Neural crest cell (in vitro differentiated cells): ENCODE measurements around the gene ZNF304. TPM values are rescaled to one million over a fixed set of nuclear protein-coding genes. Genes with fewer than 3 reads are reported as not detected.

Source experiments
- DNase-seq: peaks from one replicate; pipeline ENCODE4 v3.0.0; 2021; ENCODE audit warnings: low read depth, mixed read lengths, low spot score
- H3K27ac Mint-ChIP-seq: one replicate; pipeline ENCODE4 v1.8.0; 2021; ENCODE audit warnings: mild to moderate bottlenecking, mixed read lengths; ENCODE audit not compliant: unreplicated experiment
- H3K27me3 Mint-ChIP-seq: 2 replicates; pipeline ENCODE4 v1.8.0; 2021; ENCODE audit warnings: low read depth, mild to moderate bottlenecking, mixed read lengths
- H3K36me3 Mint-ChIP-seq: 2 replicates; pipeline ENCODE4 v1.8.0; 2021; ENCODE audit warnings: low read depth, mild to moderate bottlenecking, mixed read lengths
- H3K4me1 Mint-ChIP-seq: 2 replicates; pipeline ENCODE4 v1.8.0; 2021; ENCODE audit warnings: mixed read lengths
- H3K4me3 Mint-ChIP-seq: one replicate; pipeline ENCODE4 v1.8.0; 2021; ENCODE audit warnings: mild to moderate bottlenecking, mixed read lengths
- H3K9me3 Mint-ChIP-seq: 2 replicates; pipeline ENCODE4 v1.8.0; 2021; ENCODE audit warnings: mixed read lengths
- total RNA-seq: library from RNA; stranded (reverse); gene quantifications from 2 replicates; pipeline ENCODE4 v1.2.1, GENCODE V29; 2021
- TF ChIP-seq, protein P1 (sequence below): fragments of 200-600 bp; sonication (generic); conservative IDR thresholded peaks from 2 replicates; pipeline ENCODE4 v1.5.0; 2021; ENCODE audit warnings: antibody characterized with exemption, mild to moderate bottlenecking

ZNF304 gene
- total RNA-seq, 1 donor from 2014 or later, result 11.3 TPM

DNA sequence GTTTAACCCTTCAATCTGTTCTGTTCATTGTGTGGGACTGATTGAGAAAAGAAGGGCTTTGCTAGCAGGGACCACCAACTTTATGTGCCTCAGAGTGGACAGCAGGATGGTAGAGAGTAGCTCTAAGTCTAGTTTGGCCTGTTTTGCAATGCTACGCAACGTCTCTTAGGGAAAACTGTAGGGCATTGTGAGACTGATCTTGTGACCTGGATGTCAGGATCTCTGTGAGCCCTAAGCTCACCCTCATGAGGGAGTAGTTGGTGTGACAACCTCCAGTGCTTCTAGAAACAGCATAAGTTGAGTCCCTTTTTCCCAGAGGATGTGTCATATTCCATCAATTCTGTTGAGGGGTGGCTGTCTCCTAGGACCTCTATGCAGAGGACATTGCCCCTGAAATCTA, 40.3 kb upstream of the ZNF304 start:
- Mint-ChIP-seq H3K9me3 (peaks cover 6% of the 10 kb centered on the region), H3K27me3 (peaks cover 46% of the 10 kb centered on the region), H3K27ac (no peak overlapping the region), H3K36me3 (no peaks in the 10 kb centered on the region), H3K4me3 (no peak overlapping the region), H3K4me1 (no peaks in the 10 kb centered on the region)
- TF ChIP-seq, protein P1, sequence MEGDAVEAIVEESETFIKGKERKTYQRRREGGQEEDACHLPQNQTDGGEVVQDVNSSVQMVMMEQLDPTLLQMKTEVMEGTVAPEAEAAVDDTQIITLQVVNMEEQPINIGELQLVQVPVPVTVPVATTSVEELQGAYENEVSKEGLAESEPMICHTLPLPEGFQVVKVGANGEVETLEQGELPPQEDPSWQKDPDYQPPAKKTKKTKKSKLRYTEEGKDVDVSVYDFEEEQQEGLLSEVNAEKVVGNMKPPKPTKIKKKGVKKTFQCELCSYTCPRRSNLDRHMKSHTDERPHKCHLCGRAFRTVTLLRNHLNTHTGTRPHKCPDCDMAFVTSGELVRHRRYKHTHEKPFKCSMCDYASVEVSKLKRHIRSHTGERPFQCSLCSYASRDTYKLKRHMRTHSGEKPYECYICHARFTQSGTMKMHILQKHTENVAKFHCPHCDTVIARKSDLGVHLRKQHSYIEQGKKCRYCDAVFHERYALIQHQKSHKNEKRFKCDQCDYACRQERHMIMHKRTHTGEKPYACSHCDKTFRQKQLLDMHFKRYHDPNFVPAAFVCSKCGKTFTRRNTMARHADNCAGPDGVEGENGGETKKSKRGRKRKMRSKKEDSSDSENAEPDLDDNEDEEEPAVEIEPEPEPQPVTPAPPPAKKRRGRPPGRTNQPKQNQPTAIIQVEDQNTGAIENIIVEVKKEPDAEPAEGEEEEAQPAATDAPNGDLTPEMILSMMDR, result no peak
- DNase-seq, result no peak

DNA sequence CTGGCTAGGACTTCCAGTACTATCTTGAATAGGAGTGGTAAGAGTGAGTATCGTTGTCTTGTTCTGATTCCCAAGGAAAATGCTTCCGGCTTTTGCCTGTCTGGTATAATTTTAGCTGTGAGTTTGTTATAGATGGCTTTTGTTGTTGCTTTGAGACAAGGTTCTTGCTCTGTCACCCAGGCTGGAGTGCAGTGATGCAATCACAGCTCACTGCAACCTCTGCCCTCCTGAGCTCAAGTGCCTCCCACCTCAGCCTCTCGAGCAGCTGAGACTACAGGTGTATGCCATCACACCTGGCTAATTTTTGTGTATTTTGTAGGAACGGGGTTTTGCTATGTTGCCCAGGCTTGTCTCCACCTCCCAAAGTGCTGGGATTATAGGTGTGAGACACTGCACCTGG, 36.9 kb upstream of the ZNF304 start:
- Mint-ChIP-seq H3K4me3 (no peak overlapping the region), H3K27me3 (peaks cover 71% of the 10 kb centered on the region), H3K36me3 (no peaks in the 10 kb centered on the region)

DNA sequence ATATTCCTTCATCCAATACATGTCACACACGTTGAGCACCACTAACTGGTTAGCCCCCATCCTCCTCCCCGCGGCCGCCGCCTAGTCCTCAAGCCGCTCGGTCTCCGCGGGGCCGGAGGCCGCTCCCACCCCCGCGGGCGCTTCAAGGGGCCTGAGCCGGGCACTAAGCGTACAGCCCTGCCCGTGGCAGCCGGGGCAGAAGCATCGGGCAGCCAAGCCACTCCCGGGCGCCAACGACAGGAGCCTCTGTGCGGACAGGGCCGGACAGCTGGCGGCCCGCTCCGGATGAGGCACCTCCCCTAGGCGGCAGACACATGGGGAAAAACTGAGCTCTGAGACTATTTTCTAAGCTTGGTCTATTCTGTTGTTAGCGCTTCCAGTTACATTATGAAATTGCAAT, 33.6 kb upstream of the ZNF304 start:
- no peak overlapping the region for H3K27ac Mint-ChIP-seq
- no peak for DNase-seq
- peaks cover 58% of the 10 kb centered on the region for H3K27me3 Mint-ChIP-seq
- peaks cover 25% of the 10 kb centered on the region for H3K4me1 Mint-ChIP-seq
- TF ChIP-seq, protein P1, result no peak
- H3K4me3 Mint-ChIP-seq, result no peak overlapping the region
- H3K36me3 Mint-ChIP-seq, result no peaks in the 10 kb centered on the region
- no peaks in the 10 kb centered on the region for H3K9me3 Mint-ChIP-seq

More for the DNA sequence above, 36.9 kb upstream of the ZNF304 start:
- H3K4me1 Mint-ChIP-seq, result no peaks in the 10 kb centered on the region
- DNase-seq, result no peak
- TF ChIP-seq, protein P1, result no peak
- no peak overlapping the region for H3K27ac Mint-ChIP-seq
- H3K9me3 Mint-ChIP-seq, result no peaks in the 10 kb centered on the region

DNA sequence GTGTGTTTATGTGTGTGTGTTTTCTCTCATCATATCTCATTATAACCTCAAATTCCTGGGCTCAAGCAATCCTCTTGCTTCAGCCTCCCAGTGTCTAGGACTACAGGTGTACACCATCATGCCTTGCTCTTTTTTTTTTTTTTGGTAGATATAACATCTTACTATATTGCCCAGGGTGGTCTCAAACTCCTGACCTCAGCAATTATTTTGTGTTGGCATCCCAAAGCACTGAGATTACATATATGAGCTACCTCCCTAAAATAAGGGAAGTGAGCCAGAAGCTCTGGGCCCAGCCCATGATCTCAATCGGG, 31.2 kb upstream of the ZNF304 start:
- H3K9me3 Mint-ChIP-seq, result no peaks in the 10 kb centered on the region
- TF ChIP-seq, protein P1, result no peak

DNA sequence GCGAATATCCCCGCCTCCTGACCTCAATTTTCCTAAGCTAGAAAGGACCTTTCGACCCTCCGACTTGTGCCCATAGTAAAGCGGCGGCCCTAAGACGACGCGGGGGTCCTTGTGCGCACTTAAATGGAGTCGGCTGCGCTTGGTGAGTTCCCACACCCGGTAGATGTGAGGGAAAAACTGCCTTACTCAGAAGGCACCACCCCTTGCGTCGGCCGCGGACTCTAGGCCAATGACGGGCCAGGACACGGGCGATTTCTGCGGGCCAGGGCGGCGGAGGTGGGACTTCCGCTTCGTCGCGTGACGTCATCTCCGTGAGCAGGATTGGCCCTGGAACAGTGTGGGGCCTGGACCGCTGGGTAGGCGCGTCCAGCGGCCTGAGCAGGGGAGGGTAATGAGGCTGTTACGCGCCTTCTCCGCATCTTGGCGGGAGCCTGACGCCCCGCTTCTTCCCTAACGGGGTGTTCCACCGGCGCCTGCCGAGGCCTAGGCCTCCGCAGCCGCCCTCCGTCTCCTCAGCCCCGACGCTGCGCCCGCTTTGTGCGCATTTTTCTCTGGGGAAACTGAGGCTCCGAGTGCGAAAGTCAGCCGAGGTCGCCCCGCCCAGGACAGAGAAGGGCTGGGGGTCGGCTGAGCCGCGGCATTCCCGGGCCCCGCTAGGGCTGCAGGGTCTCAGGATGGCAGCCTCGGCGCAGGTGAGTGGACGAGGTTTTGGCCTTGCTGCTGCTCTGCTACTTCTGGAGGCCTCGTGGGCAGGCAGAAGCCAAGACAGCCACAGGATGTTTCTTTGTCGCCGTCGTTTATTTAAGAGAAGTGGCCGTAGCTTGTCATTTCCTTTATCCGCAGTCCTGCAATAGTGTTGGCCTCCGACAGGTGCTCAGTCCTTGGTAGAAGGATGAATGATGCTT, 30.6 kb upstream of the ZNF304 start, which contains the start of gene ZNF543:
Gene ZNF543 (plus strand): TSS at position 293 of the 905 bp plus-strand sequence. CDS start 382 bp downstream, at position 675.
- Mint-ChIP-seq H3K27me3 (peaks cover 28% of the 10 kb centered on the region), H3K27ac (peak within 1 kb of the TSS; percentile 98), H3K36me3 (no peaks in the 10 kb centered on the region), H3K4me3 (peak within 1 kb of the TSS; percentile 96), H3K9me3 (no peaks in the 10 kb centered on the region), H3K4me1 (peaks cover 29% of the 10 kb centered on the region)
- TF ChIP-seq, protein P1, result no peak
- peak; percentile 90 for DNase-seq

More for the DNA sequence above, 31.2 kb upstream of the ZNF304 start:
- H3K4me1 Mint-ChIP-seq, result peaks cover 29% of the 10 kb centered on the region
- peaks cover 34% of the 10 kb centered on the region for H3K27me3 Mint-ChIP-seq
- peak overlapping the region; percentile 96 for H3K4me3 Mint-ChIP-seq
- no peak for DNase-seq
- H3K36me3 Mint-ChIP-seq, result no peaks in the 10 kb centered on the region
- peak overlapping the region; percentile 98 for H3K27ac Mint-ChIP-seq
